GM18873 (cell line): ENCODE measurements around the gene NOC4L.
A peak's percentile ranks its signal among the peaks of the same experiment; 100 is the strongest.
"Not testable (repeated sequence)": the region's sequence is repeated elsewhere in the genome, so short reads cannot be mapped to it uniquely, and the experiment has no call there.

Experiments
- ATAC-seq: cut with Tn5 transposase; IDR thresholded peaks from one replicate; pipeline ENCODE4 v1.9.1; 2021; ENCODE audit warnings: mild to moderate bottlenecking, moderate library complexity, moderate number of reproducible peaks; ENCODE audit not compliant: unreplicated experiment, low FRiP score

NOC4L gene

DNA sequence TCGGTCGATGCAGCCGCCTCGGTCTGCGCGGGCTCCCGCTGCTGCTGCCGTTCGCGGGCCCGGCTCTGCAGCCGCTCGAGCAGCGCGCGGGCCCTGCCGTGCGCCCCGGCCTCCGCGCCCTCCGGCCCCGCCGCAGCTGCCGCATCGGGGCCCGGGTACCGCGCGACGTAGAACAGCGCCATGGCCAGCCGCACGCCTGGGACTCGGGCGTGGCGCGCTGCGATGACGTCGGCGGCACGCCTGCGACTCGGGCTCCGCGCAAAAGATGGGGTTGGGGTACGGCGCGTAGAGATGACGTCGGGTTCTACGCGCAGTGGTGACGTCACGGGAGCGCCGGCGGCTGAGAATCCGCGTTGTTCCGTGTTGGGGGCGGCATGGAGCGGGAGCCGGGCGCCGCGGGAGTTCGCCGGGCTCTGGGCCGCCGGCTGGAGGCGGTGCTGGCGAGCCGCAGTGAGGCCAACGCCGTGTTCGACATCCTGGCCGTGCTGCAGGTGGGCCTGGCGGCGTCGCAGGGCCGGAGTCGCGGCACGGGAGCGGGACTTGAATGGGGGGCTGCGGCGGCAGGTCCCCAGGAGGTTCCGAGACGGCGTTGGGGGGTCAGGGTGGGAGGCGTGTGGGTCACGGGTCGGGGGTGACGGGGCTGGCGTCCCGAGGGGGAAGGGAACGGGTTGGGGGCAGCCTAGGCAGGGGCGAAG lies at the start of gene NOC4L, which contains the start of gene DDX51:
NOC4L (plus strand) TSS at position 343 of the 695 bp plus-strand sequence; CDS start at position 375, 32 bp downstream.
DDX51 (minus strand) TSS at position 205 of the 695 bp plus-strand sequence; CDS start at position 182, 23 bp downstream.
- peak; percentile 72 for ATAC-seq

GRCh38 chr12:132095520-132096409 lies 48.5 kb upstream of the NOC4L start:
- ATAC-seq, result no peak

DNA sequence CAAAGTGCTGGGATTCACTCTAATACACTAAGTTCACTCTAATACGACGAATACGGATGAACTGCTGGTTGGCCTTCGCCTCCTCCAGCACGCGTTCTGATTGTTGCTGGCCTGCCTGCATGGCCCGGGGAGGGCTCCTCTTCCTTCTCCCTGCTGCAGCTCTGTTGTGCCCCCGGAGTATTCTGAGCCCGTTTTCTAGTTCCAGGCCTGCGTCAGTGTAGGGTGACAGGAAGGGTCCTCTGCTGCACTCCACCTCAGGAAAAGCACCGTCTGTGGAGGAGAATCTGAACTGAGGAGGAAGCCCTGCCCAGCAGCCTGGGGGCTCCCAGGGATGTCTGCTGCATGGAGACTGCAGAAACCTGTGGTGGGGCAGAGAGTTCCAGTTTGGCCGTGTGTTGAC lies 44.5 kb upstream of the NOC4L start:
- ATAC-seq, result no peak

GRCh38 chr12:132100306-132101065 lies 43.8 kb upstream of the NOC4L start:
- ATAC-seq, result no peak

- no peak for ATAC-seq
These were observed 42.0 kb upstream of the NOC4L start for GRCh38 chr12:132102297-132102696.

DNA sequence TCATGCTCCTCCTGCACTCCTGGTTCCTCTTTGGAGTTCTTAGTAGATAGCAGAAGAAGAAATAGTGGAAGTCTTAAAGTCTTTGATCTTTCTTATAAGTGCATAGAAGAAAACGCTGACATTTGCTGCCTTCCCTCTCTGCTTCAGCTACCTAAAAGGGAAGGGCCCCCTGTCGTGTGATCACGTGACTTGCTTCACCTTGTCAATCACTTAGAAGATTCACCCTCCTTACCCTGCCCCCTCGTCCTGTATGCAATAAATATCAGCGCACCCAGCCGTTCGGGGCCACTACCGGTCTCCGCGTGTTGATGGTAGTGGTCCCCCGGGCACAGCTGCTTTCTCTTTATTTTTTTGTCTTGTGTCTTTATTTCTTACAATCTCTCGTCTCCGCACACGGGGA lies 41.2 kb upstream of the NOC4L start:
- not testable (repeated sequence) for ATAC-seq

- ATAC-seq, result no peak
These were observed 40.5 kb upstream of the NOC4L start for GRCh38 chr12:132103542-132104308.

GRCh38 chr12:132105467-132105866 lies 38.8 kb upstream of the NOC4L start:
- no peak for ATAC-seq

- ATAC-seq, result no peak
These were observed 37.3 kb upstream of the NOC4L start for GRCh38 chr12:132106921-132107320.

- ATAC-seq, result no peak
These were observed 35.9 kb upstream of the NOC4L start for GRCh38 chr12:132108211-132108832.

- ATAC-seq, result no peak
These were observed 34.5 kb upstream of the NOC4L start for GRCh38 chr12:132109741-132110140.

GRCh38 chr12:132110677-132111076 lies 33.6 kb upstream of the NOC4L start:
- ATAC-seq, result no peak

DNA sequence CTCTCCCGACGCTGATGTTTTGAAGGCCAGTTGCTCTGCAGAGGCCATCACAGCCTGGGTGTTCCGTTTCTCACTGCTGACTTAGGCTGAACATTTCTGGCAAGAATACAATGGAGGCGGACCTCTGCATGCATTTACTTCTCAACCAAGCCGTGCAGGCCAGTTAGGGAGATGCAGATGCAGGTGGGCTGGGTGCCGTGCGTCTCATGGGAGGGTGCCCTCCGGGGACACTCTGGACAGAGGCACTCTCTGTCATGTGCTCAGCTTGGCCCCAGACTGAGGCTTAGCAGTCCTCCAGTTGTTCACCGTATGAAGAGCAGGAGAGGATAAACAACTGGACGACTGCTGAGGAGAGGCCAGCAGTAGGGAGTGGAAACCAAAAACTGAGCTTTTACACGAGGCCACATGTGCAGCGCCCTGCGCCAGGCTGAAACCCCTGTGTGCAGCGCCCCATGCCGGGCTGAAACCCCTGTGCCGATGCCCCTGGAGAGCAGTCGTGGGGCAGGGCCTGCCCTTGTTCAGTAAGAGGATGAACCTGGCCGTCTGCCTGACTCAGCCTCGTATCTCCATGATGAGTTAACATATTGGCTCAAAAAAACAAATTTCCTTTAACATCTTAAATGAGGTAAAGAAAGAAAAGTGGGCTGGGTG lies 32.5 kb upstream of the NOC4L start:
- no peak for ATAC-seq

- ATAC-seq, result no peak
These were observed 29.6 kb upstream of the NOC4L start for GRCh38 chr12:132114667-132115066.

DNA sequence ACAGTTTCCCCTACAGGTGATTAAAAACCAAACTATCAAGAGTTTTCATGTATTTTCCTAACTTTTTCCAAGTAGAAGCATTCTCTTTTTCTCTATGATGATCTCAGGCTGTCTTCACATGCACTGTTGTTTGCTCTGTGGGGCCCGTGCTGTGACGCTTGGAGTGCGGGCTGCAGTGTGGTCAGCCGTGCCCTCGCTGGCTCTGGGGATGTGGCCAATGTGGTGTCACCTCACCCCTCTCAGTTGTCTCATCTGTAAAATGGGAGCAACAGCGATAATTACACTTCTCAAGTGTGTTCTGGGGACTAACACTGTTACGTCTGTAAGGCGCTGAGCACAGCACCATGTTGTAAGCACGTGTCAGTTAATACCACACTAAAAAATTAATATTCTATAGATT lies 28.8 kb upstream of the NOC4L start:
- no peak for ATAC-seq

DNA sequence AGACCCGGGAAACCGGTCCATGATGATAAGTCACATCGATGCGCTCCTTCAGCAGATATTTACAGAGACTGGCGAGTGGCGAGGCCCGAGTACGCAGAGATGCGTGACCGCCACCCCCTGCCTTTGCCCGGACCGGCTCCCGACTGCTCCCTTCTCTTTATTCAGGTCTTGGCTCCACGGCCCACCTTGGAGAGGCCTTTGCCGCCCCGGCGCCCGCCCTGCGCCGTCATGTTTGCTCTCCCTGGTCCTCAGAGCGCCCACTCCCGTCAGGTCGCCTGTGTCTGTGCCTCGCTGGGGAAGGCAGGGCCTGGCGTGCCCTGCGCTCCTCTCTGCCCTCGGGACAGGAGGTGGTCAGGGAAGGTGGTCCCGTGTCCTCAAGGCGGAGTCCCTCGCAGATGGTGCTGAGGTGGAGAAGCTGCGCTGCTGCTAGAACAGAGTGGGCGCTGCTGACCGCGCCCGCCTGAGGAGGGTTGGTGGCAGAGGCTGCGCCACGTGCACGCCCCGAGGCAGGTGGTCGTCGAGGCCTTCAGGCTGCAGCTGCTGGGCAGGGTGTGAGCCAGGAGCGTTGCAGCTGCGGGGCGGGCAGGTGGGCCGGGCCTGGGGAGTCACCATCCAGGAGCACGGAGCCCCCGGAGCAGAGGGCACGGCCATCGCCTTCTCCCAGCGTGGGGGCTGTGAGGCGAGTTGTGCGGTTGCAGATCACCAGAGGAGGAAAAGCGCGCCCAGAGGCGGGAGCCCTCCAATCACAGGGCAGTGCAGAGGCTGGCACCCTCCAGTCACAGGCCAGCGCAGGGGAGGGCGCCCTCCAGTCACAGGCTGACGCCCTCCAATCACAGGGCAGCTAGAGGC lies 27.3 kb upstream of the NOC4L start:
- ATAC-seq, result no peak

DNA sequence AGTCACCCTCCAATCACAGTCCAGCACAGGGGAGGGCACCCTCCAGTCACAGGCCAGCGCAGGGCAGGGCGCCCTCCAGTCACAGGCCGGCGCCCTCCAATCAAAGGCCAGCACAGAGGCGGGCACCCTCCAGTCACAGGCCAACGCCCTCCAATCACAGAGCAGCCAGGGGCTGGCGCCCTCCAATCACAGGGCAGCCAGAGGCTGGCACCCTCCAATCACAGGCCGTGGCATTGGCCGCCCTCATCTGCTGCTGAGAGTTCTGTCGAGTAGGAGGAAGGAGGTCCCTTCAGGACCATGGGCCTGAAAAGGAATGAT lies 26.7 kb upstream of the NOC4L start:
- ATAC-seq, result no peak

- no peak for ATAC-seq
These were observed 25.4 kb upstream of the NOC4L start for GRCh38 chr12:132118876-132119275.
